ENCODE measurements around the gene WNT7A.

- TF ChIP-seq POLR2A (IDR thresholded peaks at IDR 0.05; ENCODE audit: low read depth, low read length) (no peak), SPI1 (IDR thresholded peaks at IDR 0.05; ENCODE audit: low read depth, low read length) (no peak), PAX5 (IDR thresholded peaks at IDR 0.05; ENCODE audit: insufficient read depth, low read length, severe bottlenecking) (no peak)
These were observed 93.1 kb downstream of the WNT7A start for GRCh38 chr3:13786811-13787210.
